B cell (primary cell): ENCODE results near the gene ERAP2.

Experiments
- CTCF ChIP-seq: fragments of 200-600 bp; IDR thresholded peaks from one replicate; pipeline ENCODE4 v1.8.0; 2022; ENCODE audit warnings: antibody characterized with exemption, mild to moderate bottlenecking
- EZH2 ChIP-seq: IDR thresholded peaks from 2 replicates; pipeline ENCODE4 v1.6.1; 2012; ENCODE audit warnings: borderline replicate concordance, low read depth, mild to moderate bottlenecking, moderate library complexity, low read length; ENCODE audit not compliant: insufficient read depth, poor library complexity, severe bottlenecking

- TF ChIP-seq EZH2: no peak
- no peak for TF ChIP-seq CTCF
Measured at GRCh38 chr5:96936431-96937320, 60.4 kb downstream of the ERAP2 start.
